H9 (cell line): ENCODE data around the gene N4BP2L1. TPM values are rescaled to one million over a fixed set of nuclear protein-coding genes. Genes with fewer than 3 reads are reported as not detected.

Experiments
- DNase-seq: peaks from one replicate; pipeline ENCODE4 v3.0.0-alpha.2; 2017
- H2AFZ ChIP-seq: one replicate; pipeline ENCODE4 v1.6.1; 2013; ENCODE audit warnings: mild to moderate bottlenecking, low read length, control low read depth, moderate library complexity
- H2AK5ac ChIP-seq: 2 replicates; pipeline ENCODE4 v1.6.1; 2013; ENCODE audit warnings: low read length, control low read depth, mixed read lengths; ENCODE audit not compliant: insufficient read length
- H2BK120ac ChIP-seq: one replicate; pipeline ENCODE4 v1.6.1; 2013; ENCODE audit warnings: low read depth, mild to moderate bottlenecking, low read length, control low read depth, inconsistent platforms; ENCODE audit not compliant: poor library complexity, severe bottlenecking
- H2BK12ac ChIP-seq: 2 replicates; pipeline ENCODE4 v1.6.1; 2013; ENCODE audit warnings: low read length, control low read depth, mixed read lengths, low read depth; ENCODE audit not compliant: insufficient read length
- H2BK15ac ChIP-seq: 2 replicates; pipeline ENCODE4 v1.6.1; 2013; ENCODE audit warnings: low read depth, low read length, control low read depth
- H2BK20ac ChIP-seq: one replicate; pipeline ENCODE4 v1.6.1; 2013; ENCODE audit warnings: low read depth, mild to moderate bottlenecking, low read length, control low read depth, inconsistent platforms; ENCODE audit not compliant: poor library complexity, severe bottlenecking
- H2BK5ac ChIP-seq: 2 replicates; pipeline ENCODE4 v1.6.1; 2013; ENCODE audit warnings: low read length, control low read depth, mixed read lengths; ENCODE audit not compliant: insufficient read length
- H3K14ac ChIP-seq: 2 replicates; pipeline ENCODE4 v1.6.1; 2013; ENCODE audit warnings: low read length, control low read depth; ENCODE audit not compliant: insufficient read depth
- H3K18ac ChIP-seq: 2 replicates; pipeline ENCODE4 v1.6.1; 2013; ENCODE audit warnings: low read depth, mild to moderate bottlenecking, mixed read lengths, low read length, control low read depth; ENCODE audit not compliant: insufficient read length
- H3K23ac ChIP-seq: 2 replicates; pipeline ENCODE4 v1.6.1; 2013; ENCODE audit warnings: low read length, control low read depth, mixed read lengths, low read depth; ENCODE audit not compliant: insufficient read length
- H3K23me2 ChIP-seq: 2 replicates; pipeline ENCODE4 v1.6.1; 2013; ENCODE audit warnings: low read depth, mild to moderate bottlenecking, mixed read lengths, low read length, control low read depth; ENCODE audit not compliant: insufficient read length, poor library complexity, severe bottlenecking
- H3K27ac ChIP-seq: 2 replicates; pipeline ENCODE4 v1.5.1; 2013; ENCODE audit warnings: low read length, control low read depth, mixed read lengths, low read depth; ENCODE audit not compliant: insufficient read length
- H3K27me3 ChIP-seq: 2 replicates; pipeline ENCODE4 v1.6.1; 2013; ENCODE audit warnings: low read length, control low read depth, inconsistent platforms; ENCODE audit not compliant: insufficient read depth
- H3K4ac ChIP-seq: 2 replicates; pipeline ENCODE4 v1.6.1; 2013; ENCODE audit warnings: low read depth, mild to moderate bottlenecking, control low read depth, inconsistent platforms, low read length, moderate library complexity
- H3K4me1 ChIP-seq: 2 replicates; pipeline ENCODE4 v1.6.1; 2013; ENCODE audit warnings: low read length, control low read depth, inconsistent platforms; ENCODE audit not compliant: insufficient read depth
- H3K4me2 ChIP-seq: 2 replicates; pipeline ENCODE4 v1.6.1; 2013; ENCODE audit warnings: low read length, control low read depth, mixed read lengths; ENCODE audit not compliant: insufficient read length, insufficient read depth
- H3K56ac ChIP-seq: 2 replicates; pipeline ENCODE4 v1.6.1; 2013; ENCODE audit warnings: low read depth, mild to moderate bottlenecking, mixed read lengths, low read length, control low read depth; ENCODE audit not compliant: insufficient read length
- H3K79me1 ChIP-seq: 2 replicates; pipeline ENCODE4 v1.6.1; 2013; ENCODE audit warnings: low read depth, mild to moderate bottlenecking, moderate library complexity, low read length, control low read depth, inconsistent platforms; ENCODE audit not compliant: insufficient read depth, poor library complexity, severe bottlenecking
- H3K79me2 ChIP-seq: 2 replicates; pipeline ENCODE4 v1.6.1; 2013; ENCODE audit warnings: low read length, control low read depth, inconsistent platforms; ENCODE audit not compliant: insufficient read depth
- H3K9ac ChIP-seq: 2 replicates; pipeline ENCODE4 v1.6.1; 2013; ENCODE audit warnings: low read length, control low read depth, mixed read lengths; ENCODE audit not compliant: insufficient read length; ENCODE audit errors: extremely low read depth
- H3K9me3 ChIP-seq: one replicate; pipeline ENCODE4 v1.6.1; 2013; ENCODE audit warnings: low read depth, low read length, inconsistent platforms; ENCODE audit not compliant: control insufficient read depth
- H3T11ph ChIP-seq: one replicate; pipeline ENCODE4 v1.6.1; 2013; ENCODE audit warnings: mild to moderate bottlenecking, low read length, control low read depth, inconsistent platforms
- H4K20me1 ChIP-seq: one replicate; pipeline ENCODE4 v1.6.1; 2013; ENCODE audit not compliant: control insufficient read depth, insufficient read length, insufficient read depth
- H4K5ac ChIP-seq: 2 replicates; pipeline ENCODE4 v1.6.1; 2013; ENCODE audit warnings: low read depth, mild to moderate bottlenecking, mixed read lengths, low read length, control low read depth; ENCODE audit not compliant: insufficient read length
- H4K8ac ChIP-seq: replicated peaks from 2 replicates; pipeline ENCODE4 v1.6.1; 2013; ENCODE audit warnings: low read length, control low read depth, mixed read lengths, low read depth; ENCODE audit not compliant: insufficient read length
- H4K91ac ChIP-seq: 2 replicates; pipeline ENCODE4 v1.6.1; 2013; ENCODE audit warnings: low read depth, mild to moderate bottlenecking, moderate library complexity, mixed read lengths, low read length, control low read depth; ENCODE audit not compliant: insufficient read length
- H3K27ac Mint-ChIP-seq, 3 experiments: 2 replicates in 2 of 3; 3 replicates in 1 of 3; pipeline ENCODE4 v1.8.0; 2020 to 2021; ENCODE audit warnings: mixed read lengths in 3 of 3, mild to moderate bottlenecking in 1 of 3, moderate library complexity in 1 of 3
- H3K27me3 Mint-ChIP-seq: 2 replicates; pipeline ENCODE4 v1.8.0; 2021; ENCODE audit warnings: low read depth, mild to moderate bottlenecking, moderate library complexity, mixed read lengths
- H3K36me3 Mint-ChIP-seq, 3 experiments: 2 replicates in 2 of 3; 3 replicates in 1 of 3; pipeline ENCODE4 v1.8.0; 2020 to 2021; ENCODE audit warnings: low read depth in 3 of 3, mixed read lengths in 3 of 3; ENCODE audit not compliant: insufficient read depth in 1 of 3
- H3K4me1 Mint-ChIP-seq, 2 experiments: 2 replicates each; pipeline ENCODE4 v1.8.0; 2020; ENCODE audit warnings: mixed read lengths in 2 of 2
- H3K4me3 Mint-ChIP-seq, 2 experiments: 2 replicates in 1 of 2; 3 replicates in 1 of 2; pipeline ENCODE4 v1.8.0; 2020 to 2021; ENCODE audit warnings: mild to moderate bottlenecking in 2 of 2, mixed read lengths in 2 of 2, moderate library complexity in 1 of 2
- H3K9me3 Mint-ChIP-seq, 2 experiments: 2 replicates in 1 of 2; 3 replicates in 1 of 2; pipeline ENCODE4 v1.8.0; 2020; ENCODE audit warnings: mild to moderate bottlenecking in 2 of 2, mixed read lengths in 2 of 2, moderate library complexity in 1 of 2
- WGBS: extraction: QIAGEN DNeasy Blood & Tissue Kit; methylation state at CpG from one replicate; pipeline ENCODE4 v1.1.7; 2013; ENCODE audit warnings: missing lambda C conversion rate, low lambda C conversion rate, mixed read lengths; ENCODE audit not compliant: insufficient read length; ENCODE audit errors: extremely low coverage; 5-methylcytosine and 5-hydroxymethylcytosine counted together
- long read RNA-seq: library from polyadenylated mRNA; unstranded; transcript quantifications from one replicate; pipeline ENCODE4 v2.0.0, GENCODE V29; 2020
- total RNA-seq: library from RNA; stranded (reverse); gene quantifications from 2 replicates; pipeline ENCODE4 v1.2.1, GENCODE V29; 2021
- TF ChIP-seq, protein P1 (sequence below): fragments of 200-600 bp; sonication (generic); conservative IDR thresholded peaks from 3 replicates; pipeline ENCODE4 v1.8.0; 2021; ENCODE audit warnings: antibody characterized with exemption, mild to moderate bottlenecking

The N4BP2L1 gene
- 1.5 and 2.9 TPM in 2 replicates for total RNA-seq
- long read RNA-seq, partial matches to known transcripts = 0 of 10 reads
- long read RNA-seq, other reads (novel, unspliced or antisense) = 4 of 10 reads

DNA sequence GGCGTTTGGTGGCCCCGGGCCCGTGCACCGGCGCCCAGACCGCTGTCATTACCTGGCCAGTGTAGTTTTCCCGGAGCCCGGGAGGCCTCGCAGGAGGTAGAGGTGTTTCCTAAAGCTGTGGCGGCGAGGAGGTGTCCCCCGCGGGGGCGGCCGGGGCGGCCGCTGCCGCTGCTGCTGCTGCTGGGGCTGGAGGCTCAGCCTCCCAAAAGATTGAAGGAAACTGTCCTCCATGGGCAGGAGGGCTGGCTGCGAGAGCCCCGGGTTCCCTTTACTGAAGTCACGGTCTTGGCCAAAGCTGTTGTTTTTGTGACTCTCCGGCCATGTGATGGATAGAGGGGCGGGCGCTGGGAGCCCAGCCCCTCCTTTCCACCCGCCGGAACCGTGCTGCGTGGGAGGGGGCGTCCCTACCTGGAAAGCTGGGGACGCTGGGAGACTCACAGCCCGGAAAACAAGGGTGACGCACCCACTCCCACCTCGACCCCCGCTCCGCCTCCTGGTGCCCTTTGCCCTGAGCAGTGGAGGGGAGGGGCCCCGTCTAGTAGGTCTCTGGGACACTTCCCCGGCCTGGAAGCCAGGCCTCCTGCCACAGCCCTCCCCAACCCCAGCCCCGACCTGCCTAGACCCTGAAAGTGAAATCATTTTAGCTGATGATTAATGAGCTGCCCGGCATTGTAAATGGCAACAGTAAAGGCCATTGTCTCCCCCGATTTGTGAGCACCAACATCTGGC is at the start of gene N4BP2L1:
N4BP2L1 (minus strand) TSS at position 279 of the 729 bp plus-strand sequence; CDS start at position 231, 48 bp downstream.
- Mint-ChIP-seq H3K27me3 (peaks cover 19% of the 10 kb centered on the region), H3K4me3 (peak within 1 kb of the TSS; percentile 74 to 81), H3K36me3 (peaks cover 2 to 3% (median 3%) of the 10 kb centered on the region in 3 experiments; a peak in 4 of 7 replicates), H3K9me3 (no peaks in the 10 kb centered on the region; a peak in 1 of 5 replicates), H3K4me1 (peaks cover 23 to 24% of the 10 kb centered on the region in 2 experiments), H3K27ac (no peak within 1 kb of the TSS)
- Histone ChIP-seq H4K91ac (no peak within 1 kb of the TSS), H3K4ac (no peak within 1 kb of the TSS), H4K8ac (no peak within 1 kb of the TSS), H3K14ac (peak within 1 kb of the TSS; percentile 89), H3K79me1 (no peaks in the 10 kb centered on the region), H2BK5ac (no peak within 1 kb of the TSS), H3K4me1 (peaks cover 3% of the 10 kb centered on the region; the same call in 1 of the 2 replicates), H3K27ac (no peak within 1 kb of the TSS), H2AFZ (no peak within 1 kb of the TSS), H3K23me2 (peaks cover 17% of the 10 kb centered on the region), H3T11ph (no peak within 1 kb of the TSS), H3K79me2 (no peaks in the 10 kb centered on the region), H4K20me1 (no peaks in the 10 kb centered on the region), H3K9ac (peak within 1 kb of the TSS; percentile 54), H3K9me3 (no peaks in the 10 kb centered on the region), H2BK15ac (no peak within 1 kb of the TSS; the same call in 1 of the 2 replicates), H2BK12ac (peak within 1 kb of the TSS; percentile 55), H3K18ac (no peak within 1 kb of the TSS), H3K27me3 (peaks cover 4% of the 10 kb centered on the region), H2BK120ac (no peak within 1 kb of the TSS), H4K5ac (no peak within 1 kb of the TSS), H2BK20ac (no peak within 1 kb of the TSS), H3K56ac (no peak within 1 kb of the TSS), H2AK5ac (no peak within 1 kb of the TSS), H3K23ac (no peak within 1 kb of the TSS), H3K4me2 (peak within 1 kb of the TSS; percentile 46)
- TF ChIP-seq, protein P1, sequence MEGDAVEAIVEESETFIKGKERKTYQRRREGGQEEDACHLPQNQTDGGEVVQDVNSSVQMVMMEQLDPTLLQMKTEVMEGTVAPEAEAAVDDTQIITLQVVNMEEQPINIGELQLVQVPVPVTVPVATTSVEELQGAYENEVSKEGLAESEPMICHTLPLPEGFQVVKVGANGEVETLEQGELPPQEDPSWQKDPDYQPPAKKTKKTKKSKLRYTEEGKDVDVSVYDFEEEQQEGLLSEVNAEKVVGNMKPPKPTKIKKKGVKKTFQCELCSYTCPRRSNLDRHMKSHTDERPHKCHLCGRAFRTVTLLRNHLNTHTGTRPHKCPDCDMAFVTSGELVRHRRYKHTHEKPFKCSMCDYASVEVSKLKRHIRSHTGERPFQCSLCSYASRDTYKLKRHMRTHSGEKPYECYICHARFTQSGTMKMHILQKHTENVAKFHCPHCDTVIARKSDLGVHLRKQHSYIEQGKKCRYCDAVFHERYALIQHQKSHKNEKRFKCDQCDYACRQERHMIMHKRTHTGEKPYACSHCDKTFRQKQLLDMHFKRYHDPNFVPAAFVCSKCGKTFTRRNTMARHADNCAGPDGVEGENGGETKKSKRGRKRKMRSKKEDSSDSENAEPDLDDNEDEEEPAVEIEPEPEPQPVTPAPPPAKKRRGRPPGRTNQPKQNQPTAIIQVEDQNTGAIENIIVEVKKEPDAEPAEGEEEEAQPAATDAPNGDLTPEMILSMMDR = no peak
- peak; percentile 69 for DNase-seq
- WGBS = no CpG with 5 or more reads among the region's 40 CpGs
